Right ventricle myocardium superior (tissue), 1 donor: ENCODE data around the gene FBXW9. TPM values are rescaled to one million over a fixed set of nuclear protein-coding genes. Genes with fewer than 3 reads are reported as not detected.
A peak's percentile ranks its signal among the peaks of the same experiment; 100 is the strongest.
"Not testable (repeated sequence)": the region's sequence is repeated elsewhere in the genome, so short reads cannot be mapped to it uniquely, and the experiment has no call there.

ENCODE experiments used
- ATAC-seq: fragments of 200-7000 bp; cut with Tn5 transposase; one replicate; pipeline ENCODE4 v1.9.1; 2020; ENCODE audit warnings: mild to moderate bottlenecking; ENCODE audit not compliant: poor library complexity
- DNase-seq: peaks from one replicate; pipeline ENCODE4 v3.0.0-alpha.2; 2020
- intact Hi-C: fragments of 100-400 bp; cut with DNase I; formaldehyde crosslinking; loops from one replicate; pipeline ENCODE4 v1.11.2; 2022
- long read RNA-seq: library from polyadenylated mRNA; unstranded; transcript quantifications from one replicate; pipeline ENCODE4 v2.0.0, GENCODE V29; 2021
- total RNA-seq: library from RNA; stranded (reverse); fragmentation: NEBNext Ultra II Directional; extraction: Animal tissue kit (Norgen Biotek cat#: 25700); gene quantifications from one replicate; pipeline ENCODE4 v1.2.1, GENCODE V29; 2021
- donor health status: DM: no; HTN: yes; CAD: no; lungs with severe emphysema.

Gene FBXW9
- total RNA-seq: 2.0 TPM
- long read RNA-seq, partial matches to known transcripts: 0 of 6 reads
- long read RNA-seq, other reads (novel, unspliced or antisense): 4 of 6 reads

GRCh38 chr19:12696366-12697335 is at the start of gene FBXW9:
Gene FBXW9 (minus strand): TSS chr19:12696631. CDS start chr19:12696581, 50 bp downstream.
- intact Hi-C loops: no loop called here
- peak; percentile 99 for DNase-seq

GRCh38 chr19:12745166-12745897 is 48.9 kb upstream of the FBXW9 start:
- intact Hi-C loops: no loop called here
- DNase-seq: no peak
- ATAC-seq: no peak

More at GRCh38 chr19:12696366-12697335, at the start of gene FBXW9:
- ATAC-seq: peak; percentile 96

GRCh38 chr19:12737835-12738351 is 41.5 kb upstream of the FBXW9 start:
- intact Hi-C loops: no loop called here
- ATAC-seq: no peak
- no peak for DNase-seq

- peak; percentile 90 for ATAC-seq
- DNase-seq: peak; percentile 91
- intact Hi-C loops: no loop called here
These were observed 40.8 kb upstream of the FBXW9 start, which contains the start of gene GET3 for GRCh38 chr19:12736995-12737834. Gene GET3 (plus strand): TSS chr19:12737497. CDS start chr19:12737506, 9 bp downstream.

- ATAC-seq (no peak), DNase-seq (no peak)
- intact Hi-C loops: no loop called here
These were observed 37.2 kb upstream of the FBXW9 start for GRCh38 chr19:12733369-12734214.

GRCh38 chr19:12731337-12731736 is 34.9 kb upstream of the FBXW9 start:
- intact Hi-C loops: no loop called here
- DNase-seq: no peak
- ATAC-seq: no peak

- DNase-seq (no peak), ATAC-seq (no peak)
- intact Hi-C loops: no loop called here
These were observed 33.6 kb upstream of the FBXW9 start for GRCh38 chr19:12730064-12730463.

- ATAC-seq: no peak
- no peak for DNase-seq
- intact Hi-C loops: no loop called here
These were observed 31.5 kb upstream of the FBXW9 start for GRCh38 chr19:12727745-12728433.

GRCh38 chr19:12726988-12727316 is 30.5 kb upstream of the FBXW9 start:
- no peak for DNase-seq
- ATAC-seq: no peak
- intact Hi-C loops: no loop called here

- DNase-seq, ATAC-seq, intact Hi-C loops: not testable (repeated sequence)
These were observed 29.2 kb upstream of the FBXW9 start for GRCh38 chr19:12725612-12726011.

GRCh38 chr19:12723641-12724426 is 27.4 kb upstream of the FBXW9 start, which contains the start of gene TNPO2:
Gene TNPO2 (minus strand): TSS chr19:12723932. CDS start chr19:12720977, 2,955 bp downstream.
- ATAC-seq: peak; percentile 59
- intact Hi-C loops: no loop called here
- DNase-seq: peak; percentile 72

- DNase-seq (no peak), ATAC-seq (no peak)
- intact Hi-C loops: no loop called here
These were observed 26.9 kb upstream of the FBXW9 start for GRCh38 chr19:12723381-12723640.

- DNase-seq: peak; percentile 98
- intact Hi-C loops: no loop called here
- peak; percentile 95 for ATAC-seq
These were observed 26.3 kb upstream of the FBXW9 start for GRCh38 chr19:12722566-12723380.

GRCh38 chr19:12721656-12722565 is 25.5 kb upstream of the FBXW9 start:
- intact Hi-C loops: no loop called here
- DNase-seq: peak; percentile 81
- ATAC-seq: peak; percentile 56
